ENCODE results near the gene GIMAP5. TPM values are rescaled to one million over a fixed set of nuclear protein-coding genes. Genes with fewer than 3 reads are reported as not detected.

GIMAP5 gene
- total RNA-seq, 1 experiment from 2014 or later, result 0.24 TPM

DNA sequence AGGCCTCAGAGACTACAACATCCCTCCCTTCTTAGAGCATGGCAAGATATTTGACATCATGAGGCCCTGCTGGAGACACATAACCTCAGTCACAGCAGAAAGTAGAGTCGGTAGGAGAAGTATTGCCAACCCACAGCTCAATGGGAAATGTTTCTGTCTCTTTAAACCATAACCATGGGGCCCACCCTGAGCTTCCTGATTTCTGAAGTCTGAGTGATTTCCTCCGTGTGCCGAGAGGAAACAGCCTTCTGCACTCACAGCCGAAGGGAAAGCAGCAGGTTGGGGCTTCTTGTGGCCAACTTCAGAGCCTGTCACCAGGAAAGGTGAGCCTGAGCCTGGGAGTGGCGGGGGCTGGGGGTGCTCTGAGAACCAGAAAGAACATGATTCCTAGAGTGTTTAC, 20.9 kb upstream of the GIMAP5 start, which contains the start of gene GIMAP1:
TSS of gene GIMAP1 (plus strand) at position 246 of the 400 bp plus-strand sequence. CDS start 2,435 bp downstream, outside the sequence.
- POLR2A ChIA-PET, result no interaction called here
- Mint-ChIP-seq H3K9me3 (peaks cover 16% of the 10 kb centered on the region), H3K4me3 (no peak within 1 kb of the TSS), H3K4me1 (no peaks in the 10 kb centered on the region), H3K36me3 (no peaks in the 10 kb centered on the region), H3K27ac (no peak within 1 kb of the TSS), H3K27me3 (ENCODE audit: low read depth) (peaks cover 91% of the 10 kb centered on the region)
- TF ChIP-seq, protein P1, sequence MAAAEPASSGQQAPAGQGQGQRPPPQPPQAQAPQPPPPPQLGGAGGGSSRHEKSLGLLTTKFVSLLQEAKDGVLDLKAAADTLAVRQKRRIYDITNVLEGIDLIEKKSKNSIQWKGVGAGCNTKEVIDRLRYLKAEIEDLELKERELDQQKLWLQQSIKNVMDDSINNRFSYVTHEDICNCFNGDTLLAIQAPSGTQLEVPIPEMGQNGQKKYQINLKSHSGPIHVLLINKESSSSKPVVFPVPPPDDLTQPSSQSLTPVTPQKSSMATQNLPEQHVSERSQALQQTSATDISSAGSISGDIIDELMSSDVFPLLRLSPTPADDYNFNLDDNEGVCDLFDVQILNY (CRISPR knock-in tag; IDR thresholded peaks at IDR 0.05), result no peak
- TF ChIP-seq, protein P2, sequence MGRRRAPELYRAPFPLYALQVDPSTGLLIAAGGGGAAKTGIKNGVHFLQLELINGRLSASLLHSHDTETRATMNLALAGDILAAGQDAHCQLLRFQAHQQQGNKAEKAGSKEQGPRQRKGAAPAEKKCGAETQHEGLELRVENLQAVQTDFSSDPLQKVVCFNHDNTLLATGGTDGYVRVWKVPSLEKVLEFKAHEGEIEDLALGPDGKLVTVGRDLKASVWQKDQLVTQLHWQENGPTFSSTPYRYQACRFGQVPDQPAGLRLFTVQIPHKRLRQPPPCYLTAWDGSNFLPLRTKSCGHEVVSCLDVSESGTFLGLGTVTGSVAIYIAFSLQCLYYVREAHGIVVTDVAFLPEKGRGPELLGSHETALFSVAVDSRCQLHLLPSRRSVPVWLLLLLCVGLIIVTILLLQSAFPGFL (CRISPR knock-in tag; IDR thresholded peaks at IDR 0.05; ENCODE audit: borderline replicate concordance), result no peak
- no peak for TF ChIP-seq CBFB (CRISPR knock-in tag; IDR thresholded peaks at IDR 0.05; ENCODE audit: low read depth)
- TF ChIP-seq, protein P3, sequence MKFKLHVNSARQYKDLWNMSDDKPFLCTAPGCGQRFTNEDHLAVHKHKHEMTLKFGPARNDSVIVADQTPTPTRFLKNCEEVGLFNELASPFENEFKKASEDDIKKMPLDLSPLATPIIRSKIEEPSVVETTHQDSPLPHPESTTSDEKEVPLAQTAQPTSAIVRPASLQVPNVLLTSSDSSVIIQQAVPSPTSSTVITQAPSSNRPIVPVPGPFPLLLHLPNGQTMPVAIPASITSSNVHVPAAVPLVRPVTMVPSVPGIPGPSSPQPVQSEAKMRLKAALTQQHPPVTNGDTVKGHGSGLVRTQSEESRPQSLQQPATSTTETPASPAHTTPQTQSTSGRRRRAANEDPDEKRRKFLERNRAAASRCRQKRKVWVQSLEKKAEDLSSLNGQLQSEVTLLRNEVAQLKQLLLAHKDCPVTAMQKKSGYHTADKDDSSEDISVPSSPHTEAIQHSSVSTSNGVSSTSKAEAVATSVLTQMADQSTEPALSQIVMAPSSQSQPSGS (CRISPR knock-in tag; IDR thresholded peaks at IDR 0.05; ENCODE audit: borderline replicate concordance, low read depth), result no peak
- CTCF ChIA-PET, result interaction anchor here (0.6 kb wide), 1 partner anchor 297 kb away, joined by 4 read pairs; no protein-coding TSS in a partner anchor
- DNase-seq (ENCODE audit: low spot score), result no peak
- ATAC-seq, result no peak

DNA sequence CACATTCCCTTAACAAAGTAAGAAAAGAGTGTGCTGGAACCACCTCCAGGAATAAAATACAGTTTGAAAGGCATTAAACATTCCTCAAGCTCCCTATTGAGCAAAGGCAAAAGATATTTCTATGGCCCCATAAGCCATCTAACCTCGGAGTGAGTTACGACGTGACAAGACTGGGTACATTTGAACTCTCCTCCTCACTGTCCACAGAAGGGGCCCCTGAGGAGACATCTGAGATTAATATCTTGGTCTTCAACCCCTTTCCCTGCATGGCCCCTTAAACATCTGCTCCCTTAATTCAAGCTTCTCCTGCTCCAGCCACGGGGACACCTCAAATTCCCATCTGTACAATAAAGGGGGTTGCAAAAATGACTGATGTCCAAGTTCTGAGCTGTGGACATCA, 20.3 kb upstream of the GIMAP5 start:
- DNase-seq (ENCODE audit: low spot score) (no peak), ATAC-seq (no peak)
- H3K36me3 Mint-ChIP-seq, result no peaks in the 10 kb centered on the region
- no peak overlapping the region for H3K4me3 Mint-ChIP-seq
- TF ChIP-seq SMAD4 (CRISPR knock-in tag; IDR thresholded peaks at IDR 0.05) (no peak), KAT7 (CRISPR knock-in tag; IDR thresholded peaks at IDR 0.05; ENCODE audit: borderline replicate concordance) (no peak), TCF7 (CRISPR knock-in tag; IDR thresholded peaks at IDR 0.05; ENCODE audit: low read depth) (no peak), ELF4 (CRISPR knock-in tag; IDR thresholded peaks at IDR 0.05; ENCODE audit: low read depth) (no peak), NFE2L1 (CRISPR knock-in tag; IDR thresholded peaks at IDR 0.05) (no peak)
- TF ChIP-seq, protein P4, sequence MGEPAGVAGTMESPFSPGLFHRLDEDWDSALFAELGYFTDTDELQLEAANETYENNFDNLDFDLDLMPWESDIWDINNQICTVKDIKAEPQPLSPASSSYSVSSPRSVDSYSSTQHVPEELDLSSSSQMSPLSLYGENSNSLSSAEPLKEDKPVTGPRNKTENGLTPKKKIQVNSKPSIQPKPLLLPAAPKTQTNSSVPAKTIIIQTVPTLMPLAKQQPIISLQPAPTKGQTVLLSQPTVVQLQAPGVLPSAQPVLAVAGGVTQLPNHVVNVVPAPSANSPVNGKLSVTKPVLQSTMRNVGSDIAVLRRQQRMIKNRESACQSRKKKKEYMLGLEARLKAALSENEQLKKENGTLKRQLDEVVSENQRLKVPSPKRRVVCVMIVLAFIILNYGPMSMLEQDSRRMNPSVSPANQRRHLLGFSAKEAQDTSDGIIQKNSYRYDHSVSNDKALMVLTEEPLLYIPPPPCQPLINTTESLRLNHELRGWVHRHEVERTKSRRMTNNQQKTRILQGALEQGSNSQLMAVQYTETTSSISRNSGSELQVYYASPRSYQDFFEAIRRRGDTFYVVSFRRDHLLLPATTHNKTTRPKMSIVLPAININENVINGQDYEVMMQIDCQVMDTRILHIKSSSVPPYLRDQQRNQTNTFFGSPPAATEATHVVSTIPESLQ (CRISPR knock-in tag; IDR thresholded peaks at IDR 0.05), result no peak
- ChIA-PET POLR2A (no interaction called here), CTCF (no interaction called here)
- no peaks in the 10 kb centered on the region for H3K4me1 Mint-ChIP-seq
- H3K9me3 Mint-ChIP-seq, result peaks cover 16% of the 10 kb centered on the region
- no peak overlapping the region for H3K27ac Mint-ChIP-seq
- peaks cover 97% of the 10 kb centered on the region for H3K27me3 Mint-ChIP-seq (ENCODE audit: low read depth)

DNA sequence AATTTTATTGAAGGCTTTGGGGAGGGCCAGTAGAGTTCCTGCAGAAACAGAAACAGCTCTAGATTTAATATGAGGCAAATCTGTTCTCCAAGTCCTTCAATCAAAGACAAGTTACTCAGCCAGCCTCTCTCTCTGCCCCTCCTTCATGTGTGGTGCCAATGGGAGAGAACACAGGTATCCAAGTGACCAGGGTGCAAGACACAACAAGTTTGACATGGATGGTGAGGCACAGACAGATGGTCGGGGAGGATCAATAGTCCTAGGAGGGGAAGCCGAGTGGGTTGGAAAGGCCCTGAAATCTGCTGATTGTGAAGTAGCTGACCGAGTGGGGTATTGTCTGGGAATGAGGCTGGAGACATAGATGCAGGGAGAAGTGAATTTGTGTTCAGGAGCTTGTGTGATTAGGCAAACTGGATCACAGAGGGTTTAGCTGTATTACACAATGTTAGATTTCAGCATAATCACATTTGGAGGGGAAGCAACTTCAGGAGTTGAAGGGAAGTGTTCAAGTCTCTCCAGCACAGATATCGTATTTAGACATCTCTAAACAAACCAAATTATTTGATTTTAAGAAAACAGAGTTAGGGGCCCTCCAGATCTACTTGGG, 19.3 kb upstream of the GIMAP5 start:
- no peak overlapping the region for H3K27ac Mint-ChIP-seq
- POLR2A ChIA-PET, result no interaction called here
- ATAC-seq (no peak), DNase-seq (ENCODE audit: low spot score) (no peak)
- no peaks in the 10 kb centered on the region for H3K4me1 Mint-ChIP-seq
- CTCF ChIA-PET, result no interaction called here
- H3K9me3 Mint-ChIP-seq, result peaks cover 8% of the 10 kb centered on the region
- H3K4me3 Mint-ChIP-seq, result no peak overlapping the region
- H3K27me3 Mint-ChIP-seq (ENCODE audit: low read depth), result peaks cover 99% of the 10 kb centered on the region
- no peaks in the 10 kb centered on the region for H3K36me3 Mint-ChIP-seq
- TF ChIP-seq ZNF423 (CRISPR knock-in tag; IDR thresholded peaks at IDR 0.05), result no peak
- no peak for TF ChIP-seq FOXP1 (CRISPR knock-in tag; IDR thresholded peaks at IDR 0.05; ENCODE audit: borderline replicate concordance)
- no peak for TF ChIP-seq ELF4 (CRISPR knock-in tag; IDR thresholded peaks at IDR 0.05; ENCODE audit: low read depth)
- TF ChIP-seq, protein P5, sequence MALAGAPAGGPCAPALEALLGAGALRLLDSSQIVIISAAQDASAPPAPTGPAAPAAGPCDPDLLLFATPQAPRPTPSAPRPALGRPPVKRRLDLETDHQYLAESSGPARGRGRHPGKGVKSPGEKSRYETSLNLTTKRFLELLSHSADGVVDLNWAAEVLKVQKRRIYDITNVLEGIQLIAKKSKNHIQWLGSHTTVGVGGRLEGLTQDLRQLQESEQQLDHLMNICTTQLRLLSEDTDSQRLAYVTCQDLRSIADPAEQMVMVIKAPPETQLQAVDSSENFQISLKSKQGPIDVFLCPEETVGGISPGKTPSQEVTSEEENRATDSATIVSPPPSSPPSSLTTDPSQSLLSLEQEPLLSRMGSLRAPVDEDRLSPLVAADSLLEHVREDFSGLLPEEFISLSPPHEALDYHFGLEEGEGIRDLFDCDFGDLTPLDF (CRISPR knock-in tag; IDR thresholded peaks at IDR 0.05), result no peak
- TF ChIP-seq, protein P6, sequence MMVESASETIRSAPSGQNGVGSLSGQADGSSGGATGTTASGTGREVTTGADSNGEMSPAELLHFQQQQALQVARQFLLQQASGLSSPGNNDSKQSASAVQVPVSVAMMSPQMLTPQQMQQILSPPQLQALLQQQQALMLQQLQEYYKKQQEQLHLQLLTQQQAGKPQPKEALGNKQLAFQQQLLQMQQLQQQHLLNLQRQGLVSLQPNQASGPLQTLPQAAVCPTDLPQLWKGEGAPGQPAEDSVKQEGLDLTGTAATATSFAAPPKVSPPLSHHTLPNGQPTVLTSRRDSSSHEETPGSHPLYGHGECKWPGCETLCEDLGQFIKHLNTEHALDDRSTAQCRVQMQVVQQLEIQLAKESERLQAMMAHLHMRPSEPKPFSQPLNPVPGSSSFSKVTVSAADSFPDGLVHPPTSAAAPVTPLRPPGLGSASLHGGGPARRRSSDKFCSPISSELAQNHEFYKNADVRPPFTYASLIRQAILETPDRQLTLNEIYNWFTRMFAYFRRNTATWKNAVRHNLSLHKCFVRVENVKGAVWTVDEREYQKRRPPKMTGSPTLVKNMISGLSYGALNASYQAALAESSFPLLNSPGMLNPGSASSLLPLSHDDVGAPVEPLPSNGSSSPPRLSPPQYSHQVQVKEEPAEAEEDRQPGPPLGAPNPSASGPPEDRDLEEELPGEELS (CRISPR knock-in tag; IDR thresholded peaks at IDR 0.05), result no peak
- TF ChIP-seq, protein P7, sequence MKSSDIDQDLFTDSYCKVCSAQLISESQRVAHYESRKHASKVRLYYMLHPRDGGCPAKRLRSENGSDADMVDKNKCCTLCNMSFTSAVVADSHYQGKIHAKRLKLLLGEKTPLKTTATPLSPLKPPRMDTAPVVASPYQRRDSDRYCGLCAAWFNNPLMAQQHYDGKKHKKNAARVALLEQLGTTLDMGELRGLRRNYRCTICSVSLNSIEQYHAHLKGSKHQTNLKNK (CRISPR knock-in tag; IDR thresholded peaks at IDR 0.05), result no peak
- no peak for TF ChIP-seq ZBTB21 (CRISPR knock-in tag; IDR thresholded peaks at IDR 0.05; ENCODE audit: borderline replicate concordance)
- TF ChIP-seq RORB (CRISPR knock-in tag; IDR thresholded peaks at IDR 0.05), result no peak
- no peak for TF ChIP-seq TEAD1 (CRISPR knock-in tag; IDR thresholded peaks at IDR 0.05)
